NCI-H1105 (cell line): Measurements from ENCODE around the gene ILF3.
"Not testable (repeated sequence)": the region's sequence is repeated elsewhere in the genome, so short reads cannot be mapped to it uniquely, and the experiment has no call there.

Experiments used
- DNase-seq: peaks from one replicate; lab custom pipeline; 2025; lab: John Stamatoyannopoulos, UW

Gene ILF3

GRCh38 chr19:10642473-10643171, 11.5 kb upstream of the ILF3 start:
- no peak for DNase-seq

GRCh38 chr19:10643172-10643967, 10.8 kb upstream of the ILF3 start:
- DNase-seq = no peak

GRCh38 chr19:10643968-10644259, 10.2 kb upstream of the ILF3 start:
- no peak for DNase-seq

GRCh38 chr19:10644260-10645007, 9.7 kb upstream of the ILF3 start:
- peak; percentile 74 for DNase-seq

GRCh38 chr19:10646456-10647159, 7.5 kb upstream of the ILF3 start:
- no peak for DNase-seq

GRCh38 chr19:10648360-10648759, 5.8 kb upstream of the ILF3 start:
- no peak for DNase-seq

GRCh38 chr19:10651851-10652250, 2.3 kb upstream of the ILF3 start:
- no peak for DNase-seq

- no peak for DNase-seq
Measured at GRCh38 chr19:10653482-10653731, 739 bp upstream of the ILF3 start.

GRCh38 chr19:10654610-10655456, 687 bp downstream of the ILF3 start:
- DNase-seq = peak; percentile 66

GRCh38 chr19:10655457-10656312, 1.5 kb downstream of the ILF3 start:
- no peak for DNase-seq

- no peak for DNase-seq
Measured at GRCh38 chr19:10660346-10660745, 6.2 kb downstream of the ILF3 start.

- DNase-seq = no peak
Measured at GRCh38 chr19:10661946-10662345, 7.8 kb downstream of the ILF3 start.

GRCh38 chr19:10662384-10663251, 8.5 kb downstream of the ILF3 start:
- DNase-seq = no peak

- DNase-seq = not testable (repeated sequence)
Measured at GRCh38 chr19:10663252-10663563, 9.1 kb downstream of the ILF3 start.

- no peak for DNase-seq
Measured at GRCh38 chr19:10667867-10668266, 13.7 kb downstream of the ILF3 start.

- no peak for DNase-seq
Measured at GRCh38 chr19:10669246-10669645, 15.1 kb downstream of the ILF3 start.

- no peak for DNase-seq
Measured at GRCh38 chr19:10670182-10670581, 16.0 kb downstream of the ILF3 start.

GRCh38 chr19:10670876-10671804, 17.0 kb downstream of the ILF3 start:
- DNase-seq = no peak

GRCh38 chr19:10671922-10672321, 17.8 kb downstream of the ILF3 start:
- DNase-seq = not testable (repeated sequence)
